Measurements from ENCODE around the gene C1QTNF9B. TPM values are rescaled to one million over a fixed set of nuclear protein-coding genes. Genes with fewer than 3 reads are reported as not detected.

C1QTNF9B gene
- total RNA-seq, 1 donor from 2014 or later: not detected

- intact Hi-C loops (cut with micrococcal nuclease): no loop called here
- no peak for ATAC-seq (ENCODE audit: low read depth)
- ChIA-PET POLR2A (no interaction called here), CTCF (no interaction called here)
- peaks cover 5% of the 10 kb centered on the region for H3K9me3 Mint-ChIP-seq
- H3K27ac Mint-ChIP-seq: no peak overlapping the region
- DNase-seq: no peak
- H3K36me3 Mint-ChIP-seq (ENCODE audit: low read depth): no peaks in the 10 kb centered on the region
- H3K27me3 Mint-ChIP-seq: peaks cover 23% of the 10 kb centered on the region
- TF ChIP-seq, protein P1, sequence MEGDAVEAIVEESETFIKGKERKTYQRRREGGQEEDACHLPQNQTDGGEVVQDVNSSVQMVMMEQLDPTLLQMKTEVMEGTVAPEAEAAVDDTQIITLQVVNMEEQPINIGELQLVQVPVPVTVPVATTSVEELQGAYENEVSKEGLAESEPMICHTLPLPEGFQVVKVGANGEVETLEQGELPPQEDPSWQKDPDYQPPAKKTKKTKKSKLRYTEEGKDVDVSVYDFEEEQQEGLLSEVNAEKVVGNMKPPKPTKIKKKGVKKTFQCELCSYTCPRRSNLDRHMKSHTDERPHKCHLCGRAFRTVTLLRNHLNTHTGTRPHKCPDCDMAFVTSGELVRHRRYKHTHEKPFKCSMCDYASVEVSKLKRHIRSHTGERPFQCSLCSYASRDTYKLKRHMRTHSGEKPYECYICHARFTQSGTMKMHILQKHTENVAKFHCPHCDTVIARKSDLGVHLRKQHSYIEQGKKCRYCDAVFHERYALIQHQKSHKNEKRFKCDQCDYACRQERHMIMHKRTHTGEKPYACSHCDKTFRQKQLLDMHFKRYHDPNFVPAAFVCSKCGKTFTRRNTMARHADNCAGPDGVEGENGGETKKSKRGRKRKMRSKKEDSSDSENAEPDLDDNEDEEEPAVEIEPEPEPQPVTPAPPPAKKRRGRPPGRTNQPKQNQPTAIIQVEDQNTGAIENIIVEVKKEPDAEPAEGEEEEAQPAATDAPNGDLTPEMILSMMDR (IDR thresholded peaks at IDR 0.05): no peak
- H3K4me3 Mint-ChIP-seq: no peak overlapping the region
- no peaks in the 10 kb centered on the region for H3K4me1 Mint-ChIP-seq
Observed at GRCh38 chr13:23934520-23934919, 37.2 kb upstream of the C1QTNF9B start.

DNA sequence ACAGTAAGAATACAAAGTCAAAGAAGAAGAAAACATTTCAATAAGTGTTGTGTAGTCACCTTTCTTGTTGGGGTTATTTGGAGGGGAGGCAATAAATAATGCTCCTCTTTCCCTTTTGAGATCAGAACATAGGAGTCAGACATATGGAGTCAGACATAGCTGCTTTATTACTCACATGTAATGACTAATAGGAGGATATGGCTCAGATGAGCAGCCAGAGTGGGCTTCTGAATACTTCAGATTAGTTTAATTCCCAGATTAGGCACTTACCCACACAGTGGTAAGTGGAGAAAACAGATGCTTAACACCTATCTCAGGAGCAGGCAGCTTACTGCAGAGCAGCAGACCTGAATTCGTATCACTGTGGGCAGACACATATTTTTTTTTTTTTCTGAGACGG, 31.7 kb upstream of the C1QTNF9B start:
- ATAC-seq (ENCODE audit: low read depth) (no peak), DNase-seq (no peak)
- intact Hi-C loops (cut with micrococcal nuclease): no loop called here
- H3K4me3 Mint-ChIP-seq: no peak overlapping the region
- CTCF ChIA-PET: no interaction called here
- POLR2A ChIA-PET: no interaction called here
- no peaks in the 10 kb centered on the region for H3K9me3 Mint-ChIP-seq
- no peak overlapping the region for H3K27ac Mint-ChIP-seq
- TF ChIP-seq, protein P1 (IDR thresholded peaks at IDR 0.05): no peak
- peaks cover 12% of the 10 kb centered on the region for H3K27me3 Mint-ChIP-seq
- no peaks in the 10 kb centered on the region for H3K4me1 Mint-ChIP-seq
- H3K36me3 Mint-ChIP-seq (ENCODE audit: low read depth): no peaks in the 10 kb centered on the region

GRCh38 chr13:23923031-23923430, 25.7 kb upstream of the C1QTNF9B start:
- Mint-ChIP-seq H3K4me1 (no peaks in the 10 kb centered on the region), H3K9me3 (no peaks in the 10 kb centered on the region), H3K4me3 (no peak overlapping the region), H3K36me3 (ENCODE audit: low read depth) (no peaks in the 10 kb centered on the region), H3K27ac (no peak overlapping the region), H3K27me3 (peaks cover 28% of the 10 kb centered on the region)
- intact Hi-C loops (cut with micrococcal nuclease): no loop called here
- ChIA-PET CTCF (no interaction called here), POLR2A (no interaction called here)
- no peak for ATAC-seq (ENCODE audit: low read depth)
- DNase-seq: no peak
- TF ChIP-seq, protein P1 (IDR thresholded peaks at IDR 0.05): no peak

- Mint-ChIP-seq H3K4me1 (no peaks in the 10 kb centered on the region), H3K9me3 (no peaks in the 10 kb centered on the region), H3K27me3 (peaks cover 36% of the 10 kb centered on the region), H3K4me3 (no peak overlapping the region), H3K27ac (no peak overlapping the region), H3K36me3 (ENCODE audit: low read depth) (no peaks in the 10 kb centered on the region)
- no peak for DNase-seq
- no peak for ATAC-seq (ENCODE audit: low read depth)
- POLR2A ChIA-PET: no interaction called here
- TF ChIP-seq, protein P1 (IDR thresholded peaks at IDR 0.05): no peak
- CTCF ChIA-PET: no interaction called here
- intact Hi-C loops (cut with micrococcal nuclease): no loop called here
Observed at GRCh38 chr13:23922005-23922932, 25.0 kb upstream of the C1QTNF9B start.

DNA sequence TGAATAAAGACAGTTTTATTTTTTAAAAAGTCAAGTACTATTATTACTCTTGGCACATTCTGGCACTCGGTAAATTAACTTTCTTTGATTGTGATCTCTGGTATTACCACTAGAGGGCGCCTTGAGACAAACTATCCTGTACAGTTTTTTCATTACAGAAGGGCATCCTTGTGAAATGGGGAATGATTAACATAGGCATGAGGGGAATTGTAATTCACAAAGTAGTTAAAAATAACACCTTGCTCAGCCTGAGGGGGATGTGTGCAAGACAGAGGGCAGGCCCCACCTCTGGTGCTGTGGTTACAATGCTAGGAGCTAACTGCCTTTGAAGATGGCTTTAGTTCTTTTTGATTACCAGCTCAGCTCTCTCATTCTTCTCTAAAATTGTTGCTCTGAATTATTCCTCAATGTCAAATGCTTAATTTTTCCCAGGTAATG, 24.2 kb upstream of the C1QTNF9B start:
- Mint-ChIP-seq H3K27me3 (peaks cover 42% of the 10 kb centered on the region), H3K4me1 (no peaks in the 10 kb centered on the region), H3K4me3 (no peak overlapping the region), H3K36me3 (ENCODE audit: low read depth) (no peaks in the 10 kb centered on the region), H3K9me3 (peaks cover 2% of the 10 kb centered on the region), H3K27ac (no peak overlapping the region)
- ATAC-seq (ENCODE audit: low read depth): no peak
- TF ChIP-seq, protein P1 (IDR thresholded peaks at IDR 0.05): no peak
- CTCF ChIA-PET: no interaction called here
- intact Hi-C loops (cut with micrococcal nuclease): loop anchor here (1.0 kb wide), 1 partner anchor 299 kb away; no protein-coding TSS in a partner anchor
- DNase-seq: no peak
- POLR2A ChIA-PET: no interaction called here
